Stimulated activated CD4-positive, alpha-beta T cell treated with anti-CD3 and anti-CD28 coated beads, Interleukin-1b, Interleukin-23, amount 100 ng/mL, for 48 hours (primary cell): Measurements from ENCODE around the gene DCP1B.

Source experiments
- DNase-seq: peaks from one replicate; pipeline ENCODE4 v3.0.0-alpha.2; 2020

DCP1B gene

DNA sequence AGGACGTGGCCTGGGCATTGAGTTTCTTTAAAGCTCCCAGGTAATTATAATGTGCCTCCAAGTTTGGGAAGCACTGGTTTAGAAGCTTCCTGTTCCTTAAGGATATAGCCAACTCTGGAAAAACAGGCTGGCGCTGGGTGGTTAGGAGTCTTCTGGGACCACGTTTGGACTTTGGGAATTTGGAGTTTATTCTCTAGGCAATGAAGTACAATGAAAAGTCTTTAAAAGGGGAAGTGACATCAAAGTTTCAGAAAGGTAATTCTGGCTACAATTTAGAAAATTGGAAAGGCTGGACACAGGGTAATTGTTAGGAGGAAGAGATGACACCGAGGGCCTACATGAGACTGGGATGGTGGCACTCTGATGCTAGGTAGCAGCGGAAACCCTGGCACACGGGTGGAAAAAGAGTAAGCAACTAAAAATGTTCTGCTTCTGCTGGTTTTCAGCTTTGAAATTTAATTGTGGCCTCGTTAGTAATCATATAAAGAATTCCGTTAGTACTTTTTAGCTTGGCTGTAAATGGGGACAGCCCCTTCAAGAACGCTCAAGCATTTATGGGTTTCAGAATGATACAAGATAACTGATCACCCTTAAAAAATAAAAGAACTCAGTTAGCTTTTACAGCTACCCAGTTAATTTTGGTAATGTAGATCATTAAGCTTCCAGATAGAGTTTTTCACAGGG is 12.7 kb upstream of the DCP1B start:
- no peak for DNase-seq

DNA sequence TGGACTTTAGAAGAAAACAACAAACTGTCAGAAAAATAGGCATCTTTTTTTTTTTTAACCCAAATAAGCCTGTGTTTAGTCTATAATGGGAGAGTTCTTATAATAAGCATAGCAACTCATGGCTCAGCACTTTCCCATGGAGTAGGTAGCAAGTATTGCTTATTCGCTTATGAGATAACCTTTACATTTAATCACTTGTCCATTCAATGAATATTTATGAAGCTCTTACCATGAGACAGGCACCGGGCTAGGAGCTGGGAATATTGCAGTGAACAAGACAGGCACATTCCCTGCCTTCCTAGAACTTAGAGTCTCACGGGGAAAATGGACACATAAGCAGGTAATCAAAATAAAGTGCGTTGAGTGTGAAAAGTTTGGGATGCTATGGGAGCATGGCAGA is 10.0 kb upstream of the DCP1B start:
- DNase-seq: no peak

DNA sequence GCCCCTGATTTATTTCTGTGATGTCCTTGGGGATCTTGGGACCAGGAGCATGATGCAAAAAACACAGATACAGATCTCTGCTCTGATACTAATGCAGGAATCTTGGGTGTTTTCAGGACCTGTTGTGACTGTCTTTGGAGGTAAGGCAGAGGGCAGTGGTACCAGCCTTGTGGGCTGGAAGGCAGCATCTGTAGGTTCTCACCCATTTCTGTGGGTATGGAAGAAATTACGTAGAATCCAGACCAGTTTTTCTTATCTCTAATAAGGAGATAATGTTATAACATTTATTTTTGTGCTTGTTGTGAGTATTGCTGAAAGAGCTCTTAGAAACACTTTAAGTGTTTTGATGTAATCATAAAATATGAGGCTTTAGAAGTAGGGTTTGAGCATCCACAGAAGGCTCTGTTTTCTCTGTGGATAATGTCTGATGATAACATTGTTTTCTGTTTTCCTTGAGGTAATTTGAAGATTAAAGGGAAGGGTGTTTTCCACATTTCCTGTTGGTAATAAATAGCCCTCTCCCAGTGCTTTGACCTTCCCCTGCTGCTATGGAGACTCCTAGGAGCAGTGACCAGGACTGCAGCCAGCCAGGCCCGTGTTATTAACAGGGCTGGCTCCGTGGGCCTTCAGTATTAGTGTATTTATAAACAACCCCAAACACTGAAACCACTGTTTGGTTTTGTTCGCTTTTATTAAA is 9.4 kb upstream of the DCP1B start:
- no peak for DNase-seq

DNA sequence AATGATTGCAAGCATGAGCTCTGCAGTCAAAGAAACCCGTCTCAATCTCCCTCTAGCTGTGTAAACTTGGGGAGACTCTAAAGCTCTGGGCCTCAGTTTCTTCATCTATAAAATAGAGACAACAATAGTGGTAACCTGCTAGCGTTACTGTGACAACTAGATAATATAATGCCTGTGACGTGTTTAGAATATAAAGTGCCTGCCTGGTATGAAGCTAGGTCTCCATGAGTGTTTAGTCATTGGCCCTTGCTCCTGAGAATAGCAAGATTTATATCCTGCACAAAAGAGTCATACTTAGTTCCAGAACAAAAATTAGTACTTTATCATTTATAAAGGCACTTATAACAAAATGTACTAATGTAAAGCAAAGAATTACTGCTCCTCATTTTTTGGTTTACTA is 8.8 kb upstream of the DCP1B start:
- DNase-seq: no peak

DNA sequence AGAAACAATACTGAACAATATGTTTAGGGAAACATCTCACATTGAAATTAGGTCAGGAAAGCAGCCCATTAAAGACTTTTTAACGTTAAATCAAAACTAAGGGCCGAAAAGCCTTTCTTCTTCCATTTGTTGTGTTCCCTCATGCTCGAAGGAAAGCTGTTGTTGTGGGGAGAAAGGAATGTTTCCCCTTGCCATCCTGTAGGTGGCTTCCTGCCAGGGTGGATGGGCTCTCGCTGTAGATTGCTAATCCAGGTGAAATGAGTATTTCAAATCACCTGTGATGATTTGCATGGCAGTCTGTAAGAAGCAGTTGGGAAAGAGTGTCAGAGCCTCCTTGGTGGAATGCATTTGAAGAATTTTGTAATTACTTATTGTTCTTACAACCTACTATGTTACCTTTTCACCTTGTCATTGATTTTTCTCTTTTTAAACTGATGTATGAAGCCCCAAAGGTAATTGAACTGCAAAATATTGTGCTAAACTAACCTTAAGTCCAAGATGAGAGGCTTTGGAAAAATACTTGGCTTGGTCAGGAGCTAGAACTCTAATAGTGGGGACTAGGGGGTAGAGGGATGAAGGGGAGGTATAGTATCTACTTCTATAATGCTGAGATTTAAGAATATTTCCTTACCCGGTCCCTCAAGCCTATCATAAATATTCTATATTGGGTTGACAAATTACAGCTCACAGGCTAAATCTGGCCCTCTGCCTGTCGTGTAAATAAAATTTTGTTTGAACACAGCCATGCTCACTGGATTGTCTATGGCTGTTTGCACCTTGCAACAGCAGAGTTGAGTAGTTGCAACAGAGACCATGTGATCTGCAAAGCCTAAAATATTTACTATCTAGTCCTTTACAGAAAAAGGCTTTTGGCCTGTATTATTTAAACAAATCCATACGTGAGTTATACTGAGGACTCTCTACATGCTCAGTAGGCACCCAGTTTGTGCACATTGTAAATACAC is 7.7 kb upstream of the DCP1B start:
- no peak for DNase-seq

DNA sequence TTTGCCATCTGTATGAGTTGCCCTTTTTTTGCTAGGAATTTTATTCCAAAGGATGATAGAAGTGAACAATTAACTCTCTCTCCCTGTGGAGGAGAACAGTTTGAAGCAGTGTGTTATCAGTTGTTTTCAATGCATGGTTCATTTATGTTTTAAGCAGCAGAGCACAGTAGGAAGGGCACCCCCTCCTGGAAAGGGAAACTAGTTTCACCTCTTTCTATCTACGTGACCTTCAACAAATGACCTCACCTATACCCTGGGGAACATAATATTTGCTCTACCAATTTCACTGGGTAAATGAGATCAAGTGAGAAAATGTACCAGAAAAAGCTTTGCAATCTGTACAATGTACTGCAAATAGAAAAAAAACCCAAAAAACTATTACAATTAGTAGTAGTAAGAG is 5.4 kb upstream of the DCP1B start:
- DNase-seq: no peak

DNA sequence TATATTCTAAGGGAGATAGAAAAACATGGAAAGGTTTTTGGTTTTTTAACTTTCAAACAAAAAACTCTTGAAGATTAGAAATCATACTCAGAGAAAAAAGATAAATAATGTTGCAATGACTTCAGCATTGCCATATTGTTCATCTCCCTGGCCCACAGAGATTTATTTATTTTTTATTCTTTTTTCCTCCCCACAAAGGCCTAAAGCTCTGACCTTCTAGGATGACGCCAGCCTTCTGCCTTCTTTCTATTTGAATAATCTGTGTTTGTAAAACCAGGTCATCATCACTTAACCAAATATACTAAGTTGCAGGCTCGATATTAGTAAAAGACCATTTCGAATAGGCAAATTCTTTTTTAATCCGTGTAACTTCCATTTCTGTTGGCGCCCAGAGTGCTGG is 4.4 kb upstream of the DCP1B start:
- DNase-seq: no peak

DNA sequence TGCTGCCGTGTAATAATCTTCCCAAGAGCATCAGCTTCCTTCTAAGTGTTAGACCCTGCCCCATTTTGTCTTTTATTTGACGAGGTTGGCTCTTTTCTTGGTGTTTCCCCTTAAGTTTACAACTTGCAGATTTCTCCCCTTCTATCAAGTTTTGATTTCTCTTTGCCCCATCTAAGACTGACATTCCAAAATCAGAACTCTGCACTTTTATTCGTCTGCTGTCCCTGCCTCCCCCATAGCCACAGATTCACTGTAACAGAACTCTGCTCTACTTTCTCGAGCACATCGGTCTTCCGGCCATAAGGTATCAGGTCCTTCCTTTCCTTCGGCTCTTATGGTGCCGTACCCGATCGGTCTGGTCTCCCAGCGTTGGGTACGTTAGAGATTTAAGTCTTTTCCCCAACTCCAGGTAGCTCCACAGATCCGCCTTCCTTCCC is 563 bp downstream of the DCP1B start:
- DNase-seq: no peak

DNA sequence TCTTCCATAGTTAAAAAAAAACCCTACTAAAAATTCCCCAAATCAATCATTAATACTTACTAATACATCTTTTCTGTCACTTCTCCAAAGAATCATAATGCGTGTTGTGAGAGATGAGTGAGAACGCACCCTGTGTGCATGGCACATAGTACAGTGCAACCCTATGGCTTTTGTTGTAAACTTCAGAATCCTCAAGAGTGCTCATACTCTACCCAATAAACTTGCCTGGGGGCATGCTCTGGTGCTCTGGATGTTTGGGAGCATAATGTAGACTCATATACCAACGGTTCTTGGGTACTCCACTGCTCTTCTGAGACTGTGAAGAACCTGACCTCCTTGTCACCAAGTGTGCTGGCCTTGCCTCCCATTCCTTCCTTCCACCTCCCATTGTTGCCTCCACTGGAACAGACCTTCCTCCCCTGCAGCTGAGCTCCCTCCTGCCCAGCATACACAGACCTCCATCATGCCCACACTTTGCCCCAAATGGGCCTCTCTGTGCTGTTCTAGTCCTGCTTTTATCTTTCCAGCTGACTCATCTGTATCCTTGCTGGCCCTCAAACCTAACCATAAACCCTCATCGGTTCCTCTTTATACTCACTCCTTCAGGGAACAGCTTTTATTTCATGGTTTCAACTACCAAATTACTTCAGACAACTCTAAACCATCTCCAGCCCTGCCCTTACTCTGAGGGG is 8.9 kb downstream of the DCP1B start:
- no peak for DNase-seq

DNA sequence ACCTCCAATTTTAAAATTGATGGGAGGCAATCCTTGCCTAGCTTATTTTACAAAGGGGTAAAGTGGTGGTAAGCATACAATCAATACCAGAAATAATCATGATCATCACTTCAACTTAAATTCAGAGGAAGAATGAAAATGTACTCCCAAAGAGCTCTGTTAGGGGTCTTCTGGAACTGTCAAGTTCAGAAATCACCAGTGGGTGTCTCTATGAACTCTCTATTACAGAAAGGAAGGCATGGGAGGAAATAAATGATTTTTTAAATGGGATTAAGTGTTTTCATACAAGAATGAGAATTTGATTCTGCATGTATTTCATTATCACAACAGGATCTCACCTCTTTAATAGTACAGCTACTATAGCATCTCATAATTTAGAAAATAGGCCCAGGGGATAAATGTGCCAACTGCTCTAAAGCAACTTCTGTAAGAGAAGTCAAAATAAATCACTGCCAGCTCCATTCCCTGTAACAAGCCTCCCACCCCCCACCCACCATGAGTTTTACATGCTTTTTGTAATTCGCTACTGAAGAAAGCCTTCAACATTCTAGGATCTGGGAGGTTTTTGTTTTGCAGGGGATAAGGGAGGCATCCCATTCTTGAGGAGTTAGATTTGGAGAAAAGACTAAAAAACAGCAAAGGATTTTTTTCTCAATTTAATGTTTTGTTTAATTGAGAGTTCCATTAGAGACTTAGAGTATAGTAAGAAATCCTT is 9.7 kb downstream of the DCP1B start:
- no peak for DNase-seq

DNA sequence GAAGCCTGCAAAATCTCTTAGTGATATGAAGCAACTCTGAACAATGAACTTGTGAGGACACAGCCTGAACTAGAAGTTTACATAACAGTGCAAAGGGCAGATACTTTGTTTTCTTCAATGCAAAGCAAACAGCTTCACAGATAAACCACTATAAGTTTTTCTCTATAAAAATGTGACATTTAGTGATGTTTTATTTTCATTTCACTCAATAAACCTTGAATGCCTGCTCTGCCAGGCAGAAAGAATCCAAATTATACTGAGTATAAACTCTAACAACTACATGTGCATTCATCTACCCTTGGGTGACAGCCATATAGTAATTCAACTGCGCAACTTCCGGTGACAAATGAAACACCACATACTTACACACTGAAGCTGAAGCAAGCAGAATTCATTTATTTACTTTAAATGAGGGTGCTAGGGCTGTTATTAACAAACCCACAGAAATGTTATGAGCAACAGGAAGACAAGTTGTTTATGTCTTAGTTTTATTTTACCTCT is 10.3 kb downstream of the DCP1B start:
- no peak for DNase-seq

DNA sequence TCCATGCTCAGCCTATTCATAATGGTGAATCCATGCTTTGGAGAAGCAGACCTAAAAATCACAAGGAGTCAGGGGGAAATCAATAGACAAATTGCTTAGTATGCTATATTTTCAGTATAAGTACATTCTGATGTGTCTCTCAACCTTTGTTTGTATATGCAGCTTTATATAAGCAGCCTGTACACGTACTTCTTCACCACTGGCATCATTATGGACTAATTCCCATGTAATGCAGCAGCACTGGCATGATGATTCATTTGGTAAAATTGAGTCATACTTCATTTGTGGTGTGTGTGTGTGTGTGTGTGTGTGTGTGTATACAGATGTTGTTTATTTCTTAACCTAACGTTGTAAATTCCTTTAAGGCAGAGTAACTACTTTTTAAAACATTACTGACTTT is 10.9 kb downstream of the DCP1B start:
- DNase-seq: no peak

DNA sequence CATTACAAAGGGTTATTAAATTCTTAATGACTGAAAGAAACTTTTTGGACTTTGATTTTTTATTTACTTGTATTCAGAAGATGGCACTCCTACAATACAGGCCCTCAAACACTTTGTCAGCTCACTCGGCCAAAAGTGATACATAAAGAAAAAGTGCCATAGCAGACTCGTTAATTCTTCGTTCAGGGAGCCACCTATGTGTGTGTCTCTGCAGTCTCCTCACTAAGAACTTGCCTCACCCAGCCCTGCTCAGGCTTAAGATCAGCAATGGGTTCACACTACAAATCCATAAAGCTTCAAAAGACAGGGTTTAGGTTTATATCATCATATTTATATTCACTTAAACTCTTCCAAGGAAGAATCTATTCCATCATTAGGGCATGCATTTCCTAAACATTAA is 11.5 kb downstream of the DCP1B start:
- DNase-seq: no peak

DNA sequence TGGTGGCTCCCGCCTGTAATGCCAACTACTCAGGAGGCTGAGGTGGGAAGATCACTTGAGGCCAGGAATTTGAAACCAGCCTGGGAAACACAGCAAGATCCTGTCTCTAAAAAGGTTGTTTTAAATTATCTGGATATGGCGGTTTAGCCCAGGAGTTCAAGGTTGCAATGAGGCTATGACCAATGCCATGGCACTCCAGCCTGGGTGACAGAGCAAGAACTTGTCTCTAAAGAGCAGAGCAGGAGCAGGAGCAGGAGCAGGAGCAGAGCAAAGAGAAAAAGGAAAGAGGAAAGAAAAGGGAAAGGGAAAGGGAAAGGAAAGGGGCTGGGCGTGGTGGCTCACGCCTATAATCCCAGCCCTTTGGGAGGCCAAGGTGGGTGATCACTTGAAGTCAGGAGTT is 15.1 kb downstream of the DCP1B start:
- DNase-seq: no peak

DNA sequence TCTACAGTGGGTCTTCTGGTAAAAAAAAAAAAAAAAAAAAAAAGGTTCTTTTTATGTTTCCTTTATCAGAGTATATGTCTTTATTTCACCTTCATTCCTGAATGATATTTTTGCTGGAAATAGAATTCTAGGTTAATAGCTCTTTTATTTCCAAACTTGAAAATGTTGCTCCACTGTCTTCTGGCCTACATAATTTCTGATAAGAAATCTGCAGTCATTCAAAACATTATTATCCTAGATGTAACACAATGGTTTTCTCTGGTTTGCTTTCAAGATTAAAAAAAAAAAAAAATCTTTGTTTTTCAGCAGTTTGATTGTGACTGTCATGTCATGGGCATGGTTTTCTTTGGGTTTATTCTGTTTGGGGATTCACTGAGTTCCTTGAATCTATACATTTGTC is 19.5 kb downstream of the DCP1B start:
- no peak for DNase-seq

DNA sequence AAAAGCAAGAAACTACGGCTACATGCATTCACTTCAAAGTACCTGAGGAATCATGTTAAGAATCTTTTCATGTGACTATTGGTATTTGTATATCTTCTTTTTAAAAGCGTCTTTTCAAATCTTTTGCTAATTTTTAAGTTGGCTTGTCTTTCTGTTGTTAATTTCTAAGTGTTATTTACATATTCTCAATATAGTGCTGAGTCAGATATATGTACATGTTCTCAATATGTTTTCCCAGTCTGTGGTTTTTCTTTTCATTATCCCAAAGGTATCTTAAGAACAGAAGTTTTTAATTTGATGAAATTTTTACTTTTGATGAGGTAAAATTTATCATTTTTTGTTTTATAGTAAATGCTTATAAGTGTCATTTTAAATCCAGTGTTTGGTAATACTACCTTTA is 24.0 kb downstream of the DCP1B start:
- DNase-seq: no peak

DNA sequence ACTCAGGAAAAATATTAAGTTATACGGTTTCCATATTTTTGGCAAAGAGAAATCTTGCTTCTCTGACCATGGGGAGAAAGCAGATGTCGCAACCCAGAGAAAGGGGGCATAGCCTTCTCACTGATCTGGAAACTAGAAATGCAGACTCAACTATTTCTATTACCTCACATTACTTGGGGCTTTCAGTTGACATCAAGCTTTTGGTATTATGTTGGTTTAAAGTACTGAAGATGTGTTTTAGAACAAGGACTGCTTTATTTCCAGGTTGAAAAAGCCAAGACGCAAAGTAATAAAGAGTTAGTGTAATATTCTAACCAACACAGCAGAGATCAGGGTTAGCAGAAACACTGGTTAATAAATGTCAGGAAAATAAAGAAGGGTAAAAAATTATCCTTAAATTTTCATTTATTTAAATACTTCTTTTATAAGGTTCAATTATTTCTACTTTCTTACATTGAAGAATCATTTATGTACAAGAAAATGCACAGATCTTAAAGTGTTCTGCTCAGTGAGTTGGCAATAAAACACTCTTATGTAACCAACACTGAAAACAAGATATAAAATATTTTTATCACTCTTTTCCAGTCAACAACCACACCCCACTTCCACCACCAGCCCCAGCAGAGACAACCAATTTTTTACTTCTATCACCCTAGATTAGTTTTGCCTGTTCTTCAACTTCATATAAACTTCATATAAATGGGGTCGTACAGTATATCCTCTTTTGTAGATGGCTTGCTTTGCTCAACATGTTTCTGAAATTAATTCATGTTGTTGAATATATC is 26.0 kb downstream of the DCP1B start:
- DNase-seq: no peak

DNA sequence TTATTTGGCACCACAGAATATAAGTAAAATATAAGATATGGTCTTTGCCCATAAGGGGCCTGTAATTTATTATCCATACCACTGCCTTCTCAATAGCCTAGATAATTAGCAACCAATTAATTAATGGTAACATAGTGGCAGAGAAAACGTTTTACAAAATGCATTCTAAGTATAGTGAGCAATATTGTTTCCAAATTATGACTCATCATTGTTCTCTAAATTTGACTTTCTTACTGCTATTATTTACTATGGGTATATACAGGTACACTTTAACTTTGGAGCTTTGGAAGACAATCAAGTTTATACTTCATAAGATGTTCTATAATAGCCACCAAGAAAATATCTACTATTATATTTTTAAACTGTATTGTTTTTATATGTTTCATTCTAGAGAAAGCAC is 26.7 kb downstream of the DCP1B start:
- no peak for DNase-seq

DNA sequence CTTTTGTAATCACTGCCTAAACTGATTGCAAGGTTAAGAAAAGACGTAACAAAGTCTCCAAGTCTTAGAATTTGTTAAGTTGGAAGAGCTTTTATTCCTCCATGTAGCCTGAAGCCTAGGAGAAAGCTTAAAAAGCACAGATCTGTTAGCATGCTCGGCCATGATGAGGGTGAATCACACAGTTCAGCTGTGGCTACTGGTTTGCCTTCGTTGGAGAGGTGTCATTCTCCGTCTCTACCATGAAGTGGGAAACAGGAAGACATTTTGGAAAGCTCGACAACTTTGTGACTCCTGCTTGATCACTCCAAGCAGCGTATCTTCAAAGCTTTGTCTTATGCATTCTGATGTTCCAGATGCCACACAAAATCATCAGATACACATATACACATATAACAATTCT is 27.1 kb downstream of the DCP1B start:
- DNase-seq: no peak

DNA sequence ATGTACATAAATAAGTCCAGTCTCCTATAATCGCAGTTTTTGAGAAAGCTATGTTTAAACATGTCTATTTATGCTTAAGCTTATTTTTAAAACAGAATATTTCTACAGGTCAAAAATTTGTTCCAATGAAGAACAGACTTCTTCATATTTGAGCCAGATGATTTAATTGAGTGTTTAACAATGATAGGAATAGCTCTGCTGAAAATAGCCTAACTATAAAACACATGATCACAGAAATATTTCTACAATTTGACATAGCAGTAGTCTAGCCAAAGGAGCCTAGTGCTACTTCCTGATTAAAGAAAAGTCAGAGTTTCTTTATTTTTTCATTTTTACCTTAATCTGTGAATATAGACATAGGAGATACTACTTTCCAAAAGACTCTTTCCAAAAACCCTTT is 29.4 kb downstream of the DCP1B start:
- DNase-seq: no peak

DNA sequence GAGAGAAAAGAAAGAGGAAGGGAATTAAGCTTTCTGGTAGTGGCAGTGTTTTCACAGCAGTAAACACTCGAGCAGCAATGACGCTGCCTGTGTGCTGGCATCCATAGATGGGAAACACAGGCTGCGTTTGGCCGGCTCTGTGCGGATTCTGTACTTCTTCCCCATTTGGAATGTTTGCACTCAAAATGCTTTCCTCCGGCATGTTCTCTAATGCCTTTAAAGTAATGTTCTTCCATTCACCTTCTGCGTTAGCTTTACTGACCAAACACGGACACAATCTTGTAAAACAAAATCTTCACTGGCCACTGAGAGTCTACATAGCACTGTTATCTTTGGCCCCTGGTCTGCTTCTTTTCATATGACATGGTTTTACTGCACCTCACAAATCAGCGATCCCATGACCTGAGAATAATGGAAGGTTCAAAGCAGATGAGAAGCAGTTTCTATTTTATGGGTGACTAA is 31.4 kb downstream of the DCP1B start:
- DNase-seq: no peak
